HL-60 (cell line): ENCODE results near the gene LRCH4.

Experiments
- CTCF ChIP-seq: IDR thresholded peaks from one replicate; pipeline ENCODE4 v1.5.1; 2011; ENCODE audit warnings: low read length, control low read depth, inconsistent platforms; ENCODE audit not compliant: insufficient read depth
- POLR2AphosphoS5 ChIP-seq: IDR thresholded peaks from 2 replicates; pipeline ENCODE4 v1.6.1; 2012; ENCODE audit warnings: low read depth
- REST ChIP-seq: IDR thresholded peaks from 2 replicates; pipeline ENCODE4 v1.6.1; 2012; ENCODE audit warnings: low read depth; ENCODE audit not compliant: insufficient replicate concordance

GRCh38 chr7:100595188-100595587 is 9.3 kb upstream of the LRCH4 start:
- no peak for TF ChIP-seq CTCF
- no peak for TF ChIP-seq POLR2AphosphoS5
- TF ChIP-seq REST, result no peak
